Hematopoietic multipotent progenitor cell (in vitro differentiated cells): ENCODE data around the gene ICOS. TPM values are rescaled to one million over a fixed set of nuclear protein-coding genes. Genes with fewer than 3 reads are reported as not detected.
"Not testable (repeated sequence)": the region's sequence is repeated elsewhere in the genome, so short reads cannot be mapped to it uniquely, and the experiment has no call there.

ENCODE experiments used
- DNase-seq, 3 donors: peaks; one replicate each; pipeline ENCODE4 v3.0.0-alpha.2; 2011 to 2015; ENCODE audit warnings: low read depth in 2 of 3, low spot score in 2 of 3
- total RNA-seq: library from RNA; depleted of rRNA; stranded (reverse); fragments of >200 nt; gene quantifications from one replicate; pipeline ENCODE4 v1.2.3, GENCODE V29; 2012

ICOS gene
- total RNA-seq, 1 donor: under 0.01 TPM

DNA sequence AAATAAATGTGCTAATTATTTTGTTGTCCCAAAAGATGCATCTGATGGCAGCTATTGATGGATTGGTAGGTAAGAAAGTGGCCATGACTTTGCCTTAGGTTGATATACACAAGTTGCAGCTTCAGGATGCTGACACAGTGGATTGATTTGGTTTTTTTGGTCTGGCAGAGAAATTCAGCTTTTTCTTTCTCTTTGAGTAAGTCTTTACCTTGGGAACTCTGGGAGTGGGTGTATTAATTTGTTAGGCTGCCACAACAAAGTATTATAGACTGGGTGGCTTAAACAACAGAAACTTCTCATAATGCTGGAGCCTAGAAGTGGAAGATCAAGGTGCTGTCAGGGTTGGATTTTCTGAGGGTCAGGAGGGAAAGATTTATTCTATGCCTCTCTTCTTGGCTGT, 19.8 kb upstream of the ICOS start:
- no peak for DNase-seq

DNA sequence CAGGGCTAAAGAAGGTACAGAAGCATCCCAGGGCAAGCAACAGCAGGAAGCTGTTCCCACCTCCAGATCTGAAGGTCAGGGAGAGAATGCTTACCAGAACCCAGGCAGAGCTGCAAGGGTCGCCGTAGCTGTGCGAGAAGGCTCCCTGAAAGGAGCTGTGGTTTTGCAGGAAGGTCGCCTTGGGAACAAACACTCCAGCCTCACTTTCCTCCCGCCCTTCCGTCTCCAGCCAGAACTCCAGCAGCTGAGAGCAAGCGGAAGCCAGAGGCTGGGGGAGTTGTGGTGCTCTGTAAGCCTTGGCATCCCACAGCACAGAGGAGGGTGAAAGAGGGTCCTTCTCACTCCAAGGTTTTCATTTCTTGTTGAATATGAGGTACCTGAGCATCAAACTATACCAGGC, 18.3 kb upstream of the ICOS start:
- no peak for DNase-seq

DNA sequence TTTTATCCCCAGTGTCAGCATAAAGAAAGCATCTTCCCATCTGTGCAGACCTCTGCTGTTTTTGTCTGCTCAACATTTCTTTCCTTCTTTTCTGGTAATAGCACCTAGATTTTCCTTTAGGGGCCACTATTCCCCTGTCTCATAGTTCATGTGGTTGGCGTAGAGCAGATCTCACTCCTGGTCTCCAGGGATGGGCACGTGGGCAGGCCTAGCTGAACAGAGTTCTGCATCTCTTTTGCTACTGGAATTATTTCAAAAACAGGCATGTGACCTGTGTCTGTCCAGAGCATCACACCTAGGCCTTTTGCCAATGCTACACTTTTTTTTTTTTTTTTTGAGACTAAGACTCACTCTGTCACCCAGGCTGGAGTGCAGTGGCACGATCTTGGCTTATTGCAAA, 17.7 kb upstream of the ICOS start:
- no peak for DNase-seq

DNA sequence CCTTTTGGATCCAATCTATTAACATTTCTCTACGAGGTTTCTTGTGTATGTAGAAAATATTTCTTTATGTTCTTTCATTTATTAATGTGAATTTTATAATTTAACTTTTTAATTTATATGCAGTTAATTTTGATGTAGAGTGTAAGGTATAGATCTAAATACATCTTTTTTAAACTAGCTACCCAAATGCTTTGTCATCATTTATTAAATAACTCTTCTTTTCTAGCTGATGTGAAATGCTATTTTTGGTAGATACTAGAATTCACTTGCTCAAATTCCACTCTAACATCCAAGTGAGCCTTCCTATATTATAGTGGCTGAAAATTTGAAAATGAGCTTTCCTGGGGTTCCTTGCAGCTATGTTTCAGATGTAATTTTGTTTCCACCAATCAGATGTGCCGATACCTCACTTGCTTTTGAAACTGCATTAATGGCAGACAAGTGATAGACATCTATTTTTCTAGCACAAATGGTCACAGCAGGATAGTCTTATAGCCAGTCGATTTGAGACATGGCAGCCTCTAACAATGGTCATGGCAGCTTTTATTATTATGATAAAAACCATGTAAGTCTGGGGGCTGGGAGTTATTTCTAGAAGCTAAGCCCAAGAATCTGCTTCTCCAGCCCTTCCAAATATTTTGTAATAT, 10.9 kb upstream of the ICOS start:
- no peak for DNase-seq

DNA sequence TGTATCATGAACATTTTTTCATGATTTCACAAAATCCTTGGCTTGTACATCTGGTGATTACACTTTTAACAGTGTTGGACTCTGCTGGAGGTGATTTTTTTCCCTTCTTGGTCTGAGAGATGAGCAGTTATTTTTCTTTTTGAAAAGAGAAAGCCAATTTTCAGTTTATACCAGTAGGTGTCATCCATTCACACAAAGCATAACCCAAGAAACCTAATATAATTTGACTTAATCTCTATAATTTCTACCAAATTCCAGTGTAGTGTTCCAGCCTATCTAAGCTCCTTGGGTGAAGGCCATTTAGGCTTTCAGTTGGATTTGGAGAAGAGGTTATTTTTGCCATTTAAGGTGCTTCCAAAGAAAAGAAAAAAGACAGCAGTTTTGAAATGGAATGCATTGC, 7.7 kb upstream of the ICOS start:
- peak in 1 of 3 donors; percentile 23 for DNase-seq

DNA sequence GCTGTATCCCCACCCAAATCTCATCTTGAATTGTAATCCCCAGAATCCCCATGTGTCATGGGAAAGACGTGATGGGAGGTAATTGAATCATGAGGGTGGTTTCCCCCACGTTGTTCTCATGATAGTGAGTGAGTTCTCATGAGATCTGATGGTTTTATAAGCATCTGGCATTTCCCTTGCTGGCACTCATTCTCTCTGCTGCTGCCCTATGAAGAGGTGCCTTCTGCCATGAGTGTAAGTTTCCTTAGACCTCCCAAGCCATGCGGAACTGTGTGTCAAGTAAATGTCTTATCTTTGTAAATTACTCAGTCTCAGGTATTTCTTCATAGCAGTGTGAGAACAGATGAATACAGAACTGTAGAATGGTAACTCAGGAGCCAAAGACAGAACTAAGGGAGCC, 5.3 kb upstream of the ICOS start:
- not testable (repeated sequence) for DNase-seq

DNA sequence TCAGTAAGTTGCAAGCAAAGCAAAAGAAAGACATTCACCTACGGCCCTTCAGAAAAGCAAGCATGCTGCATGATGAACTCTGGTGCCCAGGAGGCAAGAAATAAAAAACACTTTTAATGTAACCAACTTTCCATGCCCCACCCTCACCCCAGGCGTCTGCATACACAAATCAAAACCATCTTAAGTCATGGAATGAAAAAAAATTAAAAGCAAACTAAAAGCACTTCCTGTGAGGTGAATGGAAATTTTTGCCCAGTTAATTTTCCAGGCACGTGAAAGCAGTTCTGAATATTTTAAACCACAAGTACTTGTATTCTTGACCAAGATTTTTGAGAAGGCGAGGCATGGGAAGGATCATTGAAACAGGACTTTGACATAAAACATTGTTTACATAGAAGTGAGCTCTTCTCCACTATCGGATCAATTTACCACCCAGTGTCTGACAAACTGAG, 2.5 kb upstream of the ICOS start:
- DNase-seq: no peak

DNA sequence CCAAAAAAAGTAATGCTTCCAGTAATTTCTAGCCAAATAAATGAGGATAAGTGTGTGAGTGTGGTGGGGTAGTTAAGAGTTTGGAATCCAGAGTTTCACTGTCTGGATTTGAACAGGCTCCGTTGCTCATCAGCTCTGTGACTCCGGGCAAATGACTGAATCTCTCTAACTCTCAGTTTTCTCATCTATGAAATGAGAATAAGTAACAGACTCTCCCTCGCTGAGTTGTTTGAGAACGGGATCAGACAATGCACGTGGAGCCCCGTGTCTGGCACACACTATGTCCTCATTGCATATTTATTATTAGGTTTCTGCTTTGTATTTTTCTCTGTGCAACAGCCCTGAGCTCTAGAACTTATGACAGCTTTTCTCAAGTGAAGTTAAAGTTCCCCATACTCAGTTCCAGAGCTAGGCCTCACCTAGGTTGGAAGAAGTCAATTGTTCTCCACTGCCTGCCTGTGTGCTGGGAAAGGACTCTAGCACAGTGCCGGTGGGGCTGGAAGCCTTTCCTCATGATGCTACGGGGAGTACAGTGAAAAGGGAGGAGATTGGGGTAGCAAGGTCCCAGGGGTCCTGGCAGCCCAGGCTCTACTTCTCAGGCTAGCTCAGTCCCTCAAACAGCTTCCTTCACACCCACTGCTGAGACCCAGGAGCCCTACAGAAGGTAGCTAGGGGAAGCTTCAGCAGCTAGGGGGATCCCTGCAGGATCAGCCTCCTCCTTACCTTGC, 1.7 kb upstream of the ICOS start:
- DNase-seq: no peak

DNA sequence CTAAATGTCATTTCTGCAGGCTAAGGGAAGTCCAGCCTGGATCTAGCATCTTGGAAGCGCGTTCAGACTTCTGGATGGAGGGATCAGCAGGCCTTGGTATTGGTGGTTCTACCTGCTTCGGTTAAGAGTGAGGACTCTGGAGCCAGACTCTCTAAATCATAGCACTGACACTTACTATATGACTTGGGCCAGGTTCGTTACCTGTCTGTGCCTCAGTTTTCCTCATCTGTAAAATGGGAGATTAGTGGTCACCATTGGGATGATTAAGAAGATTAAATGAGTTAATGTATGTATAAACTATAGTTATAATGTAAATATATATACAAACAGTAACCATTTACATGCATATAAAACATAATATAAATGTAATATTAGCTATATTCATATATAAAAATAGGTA, 995 bp upstream of the ICOS start:
- DNase-seq: no peak

DNA sequence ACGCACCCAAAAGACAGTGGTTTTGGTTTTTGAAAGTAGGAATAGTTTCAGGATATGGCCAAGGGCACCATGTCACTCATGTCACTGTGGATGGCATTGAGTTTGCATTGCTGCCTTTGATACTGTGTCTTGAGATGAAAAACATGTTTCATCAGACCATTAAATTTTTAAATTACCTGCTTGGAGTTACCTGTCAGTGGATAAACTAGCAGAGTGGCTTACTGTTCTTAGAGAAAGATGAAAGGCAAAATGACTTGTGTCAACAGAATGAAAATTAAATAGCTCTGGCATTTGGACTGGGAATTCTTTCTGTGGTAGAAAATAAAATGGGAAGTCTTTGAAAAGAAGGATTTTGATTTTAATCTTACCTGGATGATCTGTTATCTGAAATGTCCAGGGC, 386 bp downstream of the ICOS start:
- DNase-seq: no peak

DNA sequence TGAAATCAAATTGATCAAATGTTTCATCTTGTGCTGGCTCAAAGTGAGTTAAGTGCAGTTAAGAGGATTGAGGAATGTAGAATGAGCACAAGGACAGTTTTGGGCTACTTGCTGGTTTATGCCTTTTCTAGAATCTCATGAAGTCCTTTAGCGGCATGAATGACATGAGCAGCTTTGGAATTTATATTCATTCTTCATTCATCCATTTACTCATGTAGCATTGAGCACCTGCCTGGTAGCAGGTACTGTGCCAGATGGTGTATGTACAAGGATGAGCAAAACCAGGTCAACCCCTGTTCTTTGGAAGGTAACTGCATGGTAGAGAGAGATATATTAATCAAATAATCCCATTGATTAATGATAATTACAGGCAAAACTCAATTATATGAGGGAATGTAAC, 1.2 kb downstream of the ICOS start:
- no peak for DNase-seq

DNA sequence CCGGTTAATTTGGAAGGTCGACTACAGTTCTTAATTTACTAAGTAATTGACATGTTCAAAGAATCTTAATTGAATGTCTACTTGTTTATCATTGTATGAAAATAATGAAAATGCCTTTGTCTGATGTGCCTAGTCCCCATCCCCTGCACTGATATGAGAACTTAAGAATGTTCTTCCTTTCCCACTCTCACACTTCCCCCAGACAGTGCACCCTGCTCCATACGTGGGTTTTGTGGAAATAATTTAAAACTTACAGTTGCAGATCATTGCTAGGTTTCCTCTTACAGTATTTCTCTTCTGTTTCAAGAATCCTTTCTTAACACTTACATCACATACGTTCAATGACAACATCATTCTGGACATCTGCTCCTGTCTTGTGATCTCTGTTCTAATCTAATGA, 3.5 kb downstream of the ICOS start:
- no peak for DNase-seq

DNA sequence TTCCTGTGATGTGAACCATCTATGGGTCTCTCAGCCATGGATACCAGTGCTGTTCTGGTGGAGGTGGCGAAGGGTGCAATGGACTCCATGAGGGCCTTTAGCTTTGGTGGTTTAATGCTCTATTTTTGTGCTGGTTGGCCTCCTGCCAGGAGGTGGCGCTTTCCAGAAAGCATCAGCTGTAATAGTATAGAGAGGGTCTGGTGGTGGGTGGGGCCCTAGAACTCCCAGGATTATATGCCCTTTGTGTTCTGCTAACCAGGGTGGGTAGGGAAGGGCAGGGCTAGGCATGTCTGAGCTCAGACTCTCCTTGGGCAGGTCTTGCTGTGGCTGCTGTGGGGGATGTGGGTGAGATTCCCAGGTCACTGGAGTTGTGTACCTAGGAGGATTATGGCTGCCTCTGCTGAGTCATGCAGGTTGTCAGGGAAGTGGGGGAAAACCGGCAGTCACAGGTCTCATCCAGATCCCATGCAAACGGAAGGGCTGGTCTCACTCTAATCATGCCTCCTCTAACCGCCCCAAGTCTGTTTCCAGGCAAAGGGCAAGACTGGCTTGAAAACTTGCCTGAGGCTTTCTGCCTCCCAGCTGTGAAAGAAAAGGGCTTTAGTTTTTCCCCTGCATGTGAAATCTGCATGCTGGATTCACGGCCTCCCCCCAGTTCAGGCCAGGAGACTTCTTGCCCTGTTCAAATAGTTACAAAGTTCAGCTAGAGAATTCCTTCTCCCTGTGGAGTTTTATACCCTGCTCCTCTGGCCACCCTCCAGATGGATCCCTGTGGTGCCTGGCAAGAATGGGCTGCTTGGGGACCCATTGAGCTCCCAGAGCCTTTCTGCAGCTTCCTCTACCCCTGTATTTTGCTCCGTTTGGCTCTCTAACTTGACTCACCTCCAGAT, 7.2 kb downstream of the ICOS start:
- not testable (repeated sequence) for DNase-seq

DNA sequence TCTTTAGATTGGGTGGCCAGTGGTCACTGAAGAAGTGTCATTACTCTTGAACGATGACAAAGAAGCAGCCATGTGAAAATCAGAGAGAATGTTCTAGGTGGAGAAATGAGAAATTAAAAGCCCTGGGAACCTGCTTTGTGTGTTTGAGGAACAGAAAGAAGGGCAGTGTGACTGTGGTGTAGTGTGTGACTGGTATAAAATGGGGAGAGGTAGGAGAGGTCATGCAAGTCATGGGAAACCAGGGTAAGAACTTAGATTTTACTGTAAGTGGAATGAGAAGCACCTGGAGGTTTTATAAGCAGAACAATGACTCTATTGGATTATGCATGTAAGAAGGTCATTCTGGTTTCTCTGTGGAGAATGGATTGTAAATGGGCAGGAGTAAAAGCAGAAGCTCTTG, 12.2 kb downstream of the ICOS start:
- DNase-seq: no peak

DNA sequence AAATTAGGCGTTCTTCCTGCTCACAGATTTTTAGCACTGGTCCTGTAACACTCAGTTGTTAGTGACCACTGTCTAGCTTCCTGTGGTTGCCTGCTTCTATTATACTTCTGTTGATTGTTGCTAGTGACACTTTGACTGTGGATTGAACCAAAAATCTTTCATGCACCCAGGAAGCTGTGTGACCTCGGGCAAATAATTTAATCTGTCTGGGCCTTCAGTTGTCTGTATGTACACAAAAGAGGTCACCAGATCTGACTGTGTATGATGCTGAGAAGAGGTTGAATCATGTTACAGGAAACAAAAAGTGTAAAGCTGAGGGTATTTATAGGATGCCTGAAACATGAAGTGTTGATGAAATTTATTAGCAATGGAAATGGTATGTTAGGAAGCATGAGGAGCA, 12.7 kb downstream of the ICOS start:
- no peak for DNase-seq

DNA sequence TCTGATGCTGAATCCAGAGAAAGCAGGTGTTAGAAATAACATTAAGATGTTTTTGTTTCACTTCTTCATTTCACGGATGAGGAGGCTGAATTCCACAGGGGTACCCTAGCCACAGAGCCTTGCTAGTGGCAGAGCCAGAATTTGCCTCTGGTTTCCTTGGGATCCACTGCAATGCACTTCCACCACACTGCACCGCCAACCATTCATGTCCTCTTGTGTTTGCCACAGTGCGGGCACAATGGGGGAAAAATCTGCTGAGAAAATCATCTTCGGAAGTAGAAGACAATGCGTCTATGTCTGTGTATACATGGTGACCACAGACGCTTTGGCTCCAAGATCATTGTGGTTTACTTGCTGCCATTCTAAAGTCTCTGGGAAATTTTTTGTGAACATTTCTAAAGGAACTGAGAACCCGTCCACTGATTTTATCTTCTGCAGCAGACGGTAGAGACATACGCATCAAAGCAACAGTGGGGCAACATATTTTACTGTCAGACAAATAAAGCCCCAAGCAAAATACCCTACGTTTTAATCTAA, 14.9 kb downstream of the ICOS start:
- peak; percentile 13 to 54 (median 48) for DNase-seq

DNA sequence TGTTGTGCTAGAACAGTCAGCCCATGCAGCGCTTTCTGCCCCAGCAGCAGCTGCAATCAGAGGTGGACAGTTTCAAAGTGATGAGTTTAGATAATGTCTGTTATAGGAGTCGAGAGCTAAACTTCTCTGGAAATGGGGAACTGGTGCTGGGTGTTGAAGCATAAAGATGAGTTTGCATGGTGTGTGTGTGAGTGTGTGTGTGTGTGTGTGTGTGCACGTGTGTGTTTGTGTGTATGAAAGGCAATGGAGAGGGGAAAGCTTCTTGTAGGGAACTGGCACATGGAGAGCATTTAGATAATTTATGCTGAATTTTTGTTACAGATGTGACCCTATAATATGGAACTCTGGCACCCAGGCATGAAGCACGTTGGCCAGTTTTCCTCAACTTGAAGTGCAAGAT, 22.7 kb downstream of the ICOS start:
- DNase-seq: no peak

DNA sequence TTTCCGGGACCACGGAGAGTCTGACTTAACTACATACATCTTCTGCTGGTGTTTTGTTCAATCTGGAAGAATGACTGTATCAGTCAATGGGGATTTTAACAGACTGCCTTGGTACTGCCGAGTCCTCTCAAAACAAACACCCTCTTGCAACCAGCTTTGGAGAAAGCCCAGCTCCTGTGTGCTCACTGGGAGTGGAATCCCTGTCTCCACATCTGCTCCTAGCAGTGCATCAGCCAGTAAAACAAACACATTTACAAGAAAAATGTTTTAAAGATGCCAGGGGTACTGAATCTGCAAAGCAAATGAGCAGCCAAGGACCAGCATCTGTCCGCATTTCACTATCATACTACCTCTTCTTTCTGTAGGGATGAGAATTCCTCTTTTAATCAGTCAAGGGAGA, 23.1 kb downstream of the ICOS start:
- no peak for DNase-seq

DNA sequence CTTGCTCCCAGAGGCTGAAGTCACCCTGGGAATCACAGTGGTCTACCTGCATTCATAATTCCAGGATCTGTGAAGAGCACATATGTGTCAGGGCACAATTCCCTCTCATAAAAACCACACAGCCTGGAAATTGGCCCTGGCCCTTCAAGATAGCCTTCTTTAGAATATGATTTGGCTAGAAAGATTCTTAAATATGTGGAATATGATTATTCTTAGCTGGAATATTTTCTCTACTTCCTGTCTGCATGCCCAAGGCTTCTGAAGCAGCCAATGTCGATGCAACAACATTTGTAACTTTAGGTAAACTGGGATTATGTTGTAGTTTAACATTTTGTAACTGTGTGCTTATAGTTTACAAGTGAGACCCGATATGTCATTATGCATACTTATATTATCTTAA, 24.2 kb downstream of the ICOS start:
- no peak for DNase-seq

DNA sequence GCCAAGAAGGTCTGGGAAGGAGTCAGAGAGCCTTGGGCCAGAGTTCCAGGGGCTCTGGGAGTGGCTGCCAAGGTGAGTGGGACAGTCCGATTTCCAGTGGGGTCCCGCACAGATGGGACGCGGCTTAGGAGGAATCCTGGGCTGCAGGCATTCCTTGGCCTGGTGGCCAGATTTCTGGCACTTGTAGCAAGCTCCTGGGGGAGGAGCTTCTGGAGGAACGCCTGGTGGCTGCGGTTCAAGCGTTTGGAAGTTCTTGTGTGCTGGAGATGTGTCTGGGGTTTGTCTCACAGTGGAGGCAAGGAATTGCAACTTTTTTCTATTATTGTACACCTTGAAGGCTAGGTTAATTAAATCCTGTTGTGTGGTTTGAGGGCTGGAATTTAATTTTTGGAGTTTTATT, 28.6 kb downstream of the ICOS start:
- DNase-seq: not testable (repeated sequence)

DNA sequence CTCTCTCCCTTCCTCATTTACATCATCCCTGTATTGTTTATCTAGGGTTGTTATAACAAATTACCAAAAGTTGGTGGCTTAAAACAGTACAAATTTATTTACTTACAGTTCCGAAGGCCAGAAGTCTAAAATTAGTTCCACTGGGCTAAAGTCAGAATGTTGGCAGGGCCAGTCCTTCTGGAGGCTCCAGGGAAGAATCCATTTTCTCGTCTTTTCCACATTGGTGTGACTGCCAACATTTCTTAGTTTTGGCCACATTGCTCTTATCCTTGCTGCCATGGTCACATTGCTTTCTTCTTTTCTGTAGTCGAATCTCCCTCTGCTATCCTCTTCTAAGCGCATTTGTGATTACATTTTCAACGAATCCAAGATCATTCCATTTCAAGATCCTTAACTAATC, 34.7 kb downstream of the ICOS start:
- no peak for DNase-seq
